ENCODE measurements around the gene OTX1.

Gene OTX1

GRCh38 chr2:63034526-63034925 lies 16.1 kb upstream of the OTX1 start:
- DNase-seq (ENCODE audit: low read depth) = no peak
- no peak overlapping the region for H3K4me3 ChIP-seq (ENCODE audit: low read depth, low read length)
- no peak for TF ChIP-seq CTCF (IDR thresholded peaks at IDR 0.05; ENCODE audit: insufficient read depth, low read depth, low read length, missing control alignments)

GRCh38 chr2:63035169-63035568 lies 15.5 kb upstream of the OTX1 start:
- DNase-seq (ENCODE audit: low read depth) = no peak
- no peak overlapping the region for H3K4me3 ChIP-seq (ENCODE audit: low read depth, low read length)
- TF ChIP-seq CTCF (IDR thresholded peaks at IDR 0.05; ENCODE audit: insufficient read depth, low read depth, low read length, missing control alignments) = no peak

- no peak overlapping the region for H3K4me3 ChIP-seq (ENCODE audit: low read depth, low read length)
- no peak for TF ChIP-seq CTCF (IDR thresholded peaks at IDR 0.05; ENCODE audit: insufficient read depth, low read depth, low read length, missing control alignments)
- no peak for DNase-seq (ENCODE audit: low read depth)
These were observed 15.0 kb upstream of the OTX1 start for GRCh38 chr2:63035660-63036059.

- TF ChIP-seq CTCF (IDR thresholded peaks at IDR 0.05; ENCODE audit: insufficient read depth, low read depth, low read length, missing control alignments) = no peak
- DNase-seq (ENCODE audit: low read depth) = no peak
- H3K4me3 ChIP-seq (ENCODE audit: low read depth, low read length) = no peak overlapping the region
These were observed 12.6 kb upstream of the OTX1 start for GRCh38 chr2:63038034-63038433.

GRCh38 chr2:63040586-63040985 lies 10.0 kb upstream of the OTX1 start:
- H3K4me3 ChIP-seq (ENCODE audit: low read depth, low read length) = no peak overlapping the region
- no peak for TF ChIP-seq CTCF (IDR thresholded peaks at IDR 0.05; ENCODE audit: insufficient read depth, low read depth, low read length, missing control alignments)
- no peak for DNase-seq (ENCODE audit: low read depth)

- TF ChIP-seq CTCF (IDR thresholded peaks at IDR 0.05; ENCODE audit: insufficient read depth, low read depth, low read length, missing control alignments) = no peak
- H3K4me3 ChIP-seq (ENCODE audit: low read depth, low read length) = no peak overlapping the region
- DNase-seq (ENCODE audit: low read depth) = no peak
These were observed 9.0 kb upstream of the OTX1 start for GRCh38 chr2:63041592-63041991.

Measured in GM12865 (cell line).